Hindlimb muscle (tissue), 1 donor: ENCODE results near the gene SH3PXD2A. TPM values are rescaled to one million over a fixed set of nuclear protein-coding genes. Genes with fewer than 3 reads are reported as not detected.
"Not testable (repeated sequence)": the region's sequence is repeated elsewhere in the genome, so short reads cannot be mapped to it uniquely, and the experiment has no call there.

Experiments used
- DNase-seq: peaks from one replicate; pipeline ENCODE4 v3.0.0-alpha.2; 2013
- polyA plus RNA-seq: library from polyadenylated mRNA; unstranded; fragments of 120-200 nt; gene quantifications from one replicate; pipeline ENCODE4 v1.2.1, GENCODE V29; 2013; ENCODE audit not compliant: insufficient read length

Gene SH3PXD2A
- polyA plus RNA-seq, 1 donor = 81.1 TPM

- peak; percentile 72 for DNase-seq
These were observed 238.4 kb downstream of the SH3PXD2A start for GRCh38 chr10:103616705-103617601.

- DNase-seq = no peak
These were observed 240.8 kb downstream of the SH3PXD2A start for GRCh38 chr10:103614306-103615158.

GRCh38 chr10:103613616-103614015 lies 241.8 kb downstream of the SH3PXD2A start:
- no peak for DNase-seq

GRCh38 chr10:103612462-103613365 lies 242.7 kb downstream of the SH3PXD2A start:
- no peak for DNase-seq

- no peak for DNase-seq
These were observed 244.4 kb downstream of the SH3PXD2A start for GRCh38 chr10:103610921-103611511.

GRCh38 chr10:103610083-103610472 lies 245.3 kb downstream of the SH3PXD2A start:
- DNase-seq = no peak

- no peak for DNase-seq
These were observed 245.9 kb downstream of the SH3PXD2A start for GRCh38 chr10:103609231-103610082.

- DNase-seq = not testable (repeated sequence)
These were observed 247.3 kb downstream of the SH3PXD2A start for GRCh38 chr10:103608056-103608455.

GRCh38 chr10:103607051-103607450 lies 248.3 kb downstream of the SH3PXD2A start:
- not testable (repeated sequence) for DNase-seq

GRCh38 chr10:103606097-103606438 lies 249.3 kb downstream of the SH3PXD2A start:
- DNase-seq = not testable (repeated sequence)

- DNase-seq = no peak
These were observed 249.8 kb downstream of the SH3PXD2A start for GRCh38 chr10:103605359-103606096.

GRCh38 chr10:103603382-103603781 lies 252.0 kb downstream of the SH3PXD2A start:
- no peak for DNase-seq

GRCh38 chr10:103602852-103603155 lies 252.6 kb downstream of the SH3PXD2A start:
- DNase-seq = no peak

- DNase-seq = no peak
These were observed 253.1 kb downstream of the SH3PXD2A start for GRCh38 chr10:103602028-103602851.

GRCh38 chr10:103600956-103601569 lies 254.3 kb downstream of the SH3PXD2A start:
- DNase-seq = no peak

GRCh38 chr10:103600325-103600724 lies 255.1 kb downstream of the SH3PXD2A start:
- DNase-seq = no peak

GRCh38 chr10:103599907-103600306 lies 255.5 kb downstream of the SH3PXD2A start:
- no peak for DNase-seq

GRCh38 chr10:103599211-103599610 lies 256.2 kb downstream of the SH3PXD2A start:
- no peak for DNase-seq

GRCh38 chr10:103598654-103599115 lies 256.7 kb downstream of the SH3PXD2A start:
- DNase-seq = peak; percentile 78
